Measurements from ENCODE around the gene EZR.

- TF ChIP-seq POLR2AphosphoS5 (IDR thresholded peaks at IDR 0.05; ENCODE audit: low read depth, low read length) (no peak; the same call in 1 of the 2 replicates), TAF1 (IDR thresholded peaks at IDR 0.05; ENCODE audit: low read depth, low read length) (no peak), SPI1 (IDR thresholded peaks at IDR 0.05; ENCODE audit: low read depth, low read length) (peak; percentile 37; the same call in 1 of the 2 replicates), POLR2A (IDR thresholded peaks at IDR 0.05; ENCODE audit: low read depth, low read length) (peak; percentile 60; the same call in 1 of the 2 replicates), PAX5 (IDR thresholded peaks at IDR 0.05; ENCODE audit: insufficient read depth, low read length, severe bottlenecking) (no peak), POU2F2 (IDR thresholded peaks at IDR 0.05; ENCODE audit: low read depth, low read length) (no peak)
Observed at GRCh38 chr6:158803733-158804143, 15.4 kb downstream of the EZR start.
